ENCODE results near the gene CACNA1D.
"Not testable (repeated sequence)": the region's sequence is repeated elsewhere in the genome, so short reads cannot be mapped to it uniquely, and the experiment has no call there.

CACNA1D gene

DNA sequence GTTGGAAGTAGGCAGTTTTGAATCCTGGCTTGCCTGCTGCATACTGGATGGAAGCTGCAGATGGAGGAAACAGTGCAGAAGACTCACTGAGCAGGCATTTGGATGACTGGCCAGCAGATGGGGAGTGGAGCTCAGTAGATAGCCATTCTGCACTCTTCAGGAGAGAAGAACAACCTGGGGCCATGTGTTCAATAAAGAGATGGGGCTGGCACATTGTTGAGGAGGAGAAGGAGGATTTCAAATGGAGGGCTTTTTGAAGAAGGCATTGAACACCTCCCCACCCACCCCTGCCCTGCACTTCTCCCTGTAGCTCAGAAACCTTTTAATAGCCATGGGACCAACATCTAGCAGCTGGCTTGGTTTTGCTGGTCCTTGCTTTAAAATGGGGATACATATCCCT, 109.8 kb downstream of the CACNA1D start:
- FAIRE-seq (no peak), DNase-seq (ENCODE audit: insufficient read length, low spot score) (no peak)

DNA sequence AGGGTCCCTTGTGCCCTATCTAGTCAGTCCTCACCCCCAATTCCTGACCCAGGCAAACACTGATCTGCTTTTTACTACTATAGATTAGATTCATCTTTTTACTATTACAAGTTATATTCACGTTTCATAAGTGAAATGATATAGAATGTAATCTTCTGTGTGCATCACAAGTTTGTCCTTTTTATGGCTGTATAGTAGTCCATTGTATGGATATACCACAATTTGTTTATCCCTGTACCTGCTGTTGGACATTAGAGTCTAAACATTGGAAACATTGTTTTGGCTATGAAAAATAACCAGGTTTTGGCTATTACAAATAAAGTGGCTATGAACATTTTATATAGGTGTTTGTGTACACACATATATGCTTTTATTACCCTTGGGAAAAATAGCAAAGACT, 112.4 kb downstream of the CACNA1D start:
- FAIRE-seq (no peak), DNase-seq (ENCODE audit: insufficient read length, low spot score) (no peak)

DNA sequence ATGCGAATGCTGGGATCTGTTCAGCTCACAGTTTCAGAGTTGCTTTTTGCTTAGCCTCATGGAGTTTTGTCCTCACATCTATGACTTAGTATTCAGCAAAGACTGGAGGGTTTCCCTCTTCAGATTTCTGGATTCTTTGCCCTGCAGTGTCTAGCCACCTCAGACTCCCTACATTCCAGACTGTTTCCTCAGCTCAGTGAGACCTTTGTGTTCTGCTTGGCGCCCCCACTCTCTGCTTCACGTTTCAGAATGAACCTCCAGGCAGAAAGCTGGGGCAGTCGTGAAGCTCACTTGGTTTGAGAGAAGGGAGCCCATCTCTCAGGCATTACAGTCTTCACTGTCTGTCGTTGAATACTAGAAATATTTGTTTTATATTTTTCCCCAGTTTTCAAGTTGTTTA, 118.1 kb downstream of the CACNA1D start:
- no peak for FAIRE-seq
- no peak for DNase-seq (ENCODE audit: insufficient read length, low spot score)

DNA sequence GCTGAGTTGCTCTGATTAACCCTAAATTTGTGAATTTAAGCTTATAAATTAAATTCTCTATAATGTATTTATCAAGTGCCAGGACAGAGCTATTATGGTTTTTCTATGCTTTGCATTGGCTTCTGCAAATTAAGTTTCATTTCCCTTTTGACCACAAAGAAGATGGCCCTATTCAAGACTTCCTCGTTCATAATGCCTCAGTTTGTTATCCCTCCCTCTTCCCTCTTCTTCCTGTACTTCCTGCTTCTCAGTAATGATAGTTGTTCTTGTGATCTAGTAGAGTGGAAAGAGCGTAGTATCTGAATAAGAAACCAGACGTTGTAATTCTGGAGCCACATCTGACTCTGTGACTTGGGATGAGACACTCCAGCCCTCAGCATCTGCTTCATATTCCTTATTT, 118.7 kb downstream of the CACNA1D start:
- FAIRE-seq (no peak), DNase-seq (ENCODE audit: insufficient read length, low spot score) (no peak)

DNA sequence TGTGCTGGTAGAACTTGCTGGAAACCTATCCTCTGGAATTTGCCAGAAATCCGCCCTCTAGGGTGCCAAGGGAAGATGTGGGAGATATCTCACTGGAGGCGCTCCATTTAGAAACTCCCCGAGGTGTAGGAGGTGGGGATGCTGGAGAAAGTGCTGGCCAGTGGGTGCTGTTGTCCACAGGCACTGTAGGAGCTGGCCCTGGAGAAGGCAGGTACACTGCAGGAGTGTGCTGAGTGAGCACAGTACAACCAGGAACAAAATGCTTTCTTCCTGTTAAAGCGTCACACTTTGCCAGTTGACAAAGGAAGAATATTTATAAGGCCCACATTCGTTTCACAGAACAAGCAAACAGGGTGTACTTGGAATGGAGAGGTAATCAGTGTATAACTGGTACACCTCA, 119.9 kb downstream of the CACNA1D start:
- FAIRE-seq (no peak), DNase-seq (ENCODE audit: insufficient read length, low spot score) (no peak)

DNA sequence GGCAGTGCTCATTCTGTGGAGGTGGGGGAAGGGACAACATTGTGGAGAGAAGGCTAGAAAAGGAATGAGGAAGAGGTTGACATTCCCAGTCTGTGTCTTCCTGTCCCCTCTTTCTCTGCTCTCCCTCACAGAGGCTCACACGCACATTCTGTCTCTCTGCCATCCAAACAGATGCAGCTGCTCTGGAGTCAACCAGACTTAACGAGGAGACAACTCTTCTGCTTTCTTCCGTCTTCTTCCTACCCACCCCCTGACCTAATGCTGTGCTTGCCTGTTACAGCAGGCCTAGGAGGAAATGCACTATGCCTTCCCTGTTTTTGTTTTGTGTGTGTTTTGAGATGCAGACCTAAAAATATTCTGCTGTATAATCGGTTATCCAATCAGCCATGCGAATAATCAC, 121.9 kb downstream of the CACNA1D start:
- DNase-seq (ENCODE audit: insufficient read length, low spot score): no peak

DNA sequence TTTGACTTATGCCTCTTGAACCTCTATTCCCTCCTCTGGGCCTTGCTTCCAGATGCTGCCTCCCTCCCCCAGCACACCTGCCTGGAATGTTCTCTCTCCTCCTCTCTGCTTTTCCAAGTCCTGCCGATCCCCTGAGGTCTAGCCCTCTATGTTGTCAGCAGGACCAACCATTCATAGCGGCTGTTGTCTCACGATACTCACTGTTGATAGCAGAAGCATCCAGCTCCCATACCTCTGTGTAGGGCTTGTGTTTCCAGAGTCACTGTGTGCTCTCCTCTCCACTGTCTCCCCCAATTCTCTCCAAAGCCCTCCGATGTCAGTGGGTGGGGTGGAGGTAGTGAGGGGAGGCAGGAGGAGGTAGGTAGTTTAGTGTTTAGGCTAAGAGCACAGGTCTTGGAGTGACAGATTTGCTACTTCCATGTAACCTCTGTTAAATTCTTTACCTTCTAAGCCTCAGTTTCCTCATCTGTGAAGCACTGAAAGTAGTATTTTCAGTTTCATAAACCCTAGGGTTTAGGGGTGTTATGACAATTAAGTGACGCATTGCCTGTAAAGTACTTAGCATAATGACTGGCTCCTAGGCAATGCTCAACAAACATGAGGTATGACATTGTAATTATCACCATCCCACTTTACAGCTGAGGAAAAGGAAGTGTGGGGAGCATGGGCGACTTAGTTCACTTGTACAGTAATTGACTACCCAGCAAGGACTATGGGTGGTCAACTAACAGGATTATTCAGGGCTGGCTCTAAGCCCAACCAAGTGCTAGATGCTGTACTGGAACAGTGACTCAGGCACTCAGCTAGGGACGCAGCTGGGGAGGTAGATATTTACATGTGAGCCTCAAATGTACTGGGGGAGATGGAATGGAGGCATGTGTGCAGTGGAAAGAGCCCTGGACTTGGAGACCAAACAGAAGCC, 122.8 kb downstream of the CACNA1D start:
- DNase-seq (ENCODE audit: insufficient read length, low spot score) (no peak), FAIRE-seq (peak; percentile 8)

More for the DNA sequence above, 121.9 kb downstream of the CACNA1D start:
- FAIRE-seq: no peak

DNA sequence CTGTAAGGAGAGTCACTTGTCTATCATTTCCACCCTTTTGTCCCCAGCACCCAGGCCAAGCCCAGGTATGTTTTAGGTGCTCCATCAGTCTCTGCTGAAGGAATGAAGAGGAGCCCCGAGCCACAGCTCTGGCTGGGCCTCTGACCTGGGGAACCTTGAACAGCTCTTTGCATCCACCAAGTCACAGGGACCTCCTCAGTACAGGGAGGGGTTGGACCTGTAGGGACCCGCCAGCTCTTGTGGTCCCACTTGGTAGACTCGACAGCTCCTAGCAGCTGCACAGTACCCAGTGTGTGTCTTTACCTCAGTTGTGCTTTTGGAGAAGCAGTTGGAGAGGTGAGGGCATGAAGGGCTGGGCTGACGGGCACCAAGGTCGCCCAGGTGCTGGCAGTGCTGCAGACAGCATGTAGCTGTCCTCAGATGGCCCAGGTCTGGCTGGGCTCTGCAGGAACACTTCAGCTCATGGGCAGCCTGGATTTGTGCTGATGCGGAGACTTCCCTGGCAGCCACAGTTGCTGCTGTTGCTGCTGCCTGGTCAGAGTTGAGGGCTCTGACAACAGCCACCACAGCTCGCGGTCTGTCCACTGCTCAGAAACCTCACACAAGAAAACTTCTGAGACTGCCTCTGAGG, 123.6 kb downstream of the CACNA1D start:
- DNase-seq (ENCODE audit: insufficient read length, low spot score) (no peak), FAIRE-seq (no peak)

DNA sequence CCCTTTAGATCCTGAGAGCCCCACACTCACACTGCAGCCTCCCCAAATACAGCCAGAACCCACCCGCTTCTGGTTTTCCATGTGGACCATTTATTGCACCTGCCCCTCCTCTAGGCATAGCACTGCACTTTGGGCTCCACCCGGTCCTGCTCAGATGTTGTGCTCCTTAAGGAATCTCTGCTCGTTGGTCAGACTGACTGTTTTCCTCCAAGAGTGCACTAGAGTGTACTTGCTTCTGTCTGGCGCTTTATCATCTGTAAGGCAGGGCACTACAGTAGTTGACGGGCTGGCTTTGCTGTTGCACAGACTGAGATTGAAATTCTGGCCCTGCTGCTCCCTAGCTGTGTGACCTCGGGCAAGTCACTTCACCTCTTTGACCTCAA, 124.1 kb downstream of the CACNA1D start:
- no peak for FAIRE-seq

DNA sequence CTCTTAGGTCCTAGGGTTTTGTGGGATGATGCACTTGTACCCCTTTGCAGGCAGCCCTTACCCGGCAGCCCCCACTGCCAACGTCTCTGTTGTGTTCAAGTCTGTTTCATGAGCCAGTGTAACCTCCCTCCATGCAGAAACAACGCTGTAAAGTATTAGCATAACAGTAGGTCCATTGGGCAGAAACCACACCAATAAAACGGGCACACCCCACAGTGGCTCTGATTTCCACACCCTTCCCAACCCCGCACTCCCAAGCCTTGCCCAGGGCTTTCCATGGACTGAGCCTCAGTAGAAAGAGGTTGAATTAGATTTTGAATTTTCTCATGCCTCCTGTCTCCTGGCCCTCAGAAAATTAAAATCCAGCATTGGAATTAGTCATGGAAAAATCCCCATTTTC, 124.5 kb downstream of the CACNA1D start:
- no peak for DNase-seq (ENCODE audit: insufficient read length, low spot score)
- no peak for FAIRE-seq

More for the DNA sequence above, 124.1 kb downstream of the CACNA1D start:
- DNase-seq (ENCODE audit: insufficient read length, low spot score): no peak

DNA sequence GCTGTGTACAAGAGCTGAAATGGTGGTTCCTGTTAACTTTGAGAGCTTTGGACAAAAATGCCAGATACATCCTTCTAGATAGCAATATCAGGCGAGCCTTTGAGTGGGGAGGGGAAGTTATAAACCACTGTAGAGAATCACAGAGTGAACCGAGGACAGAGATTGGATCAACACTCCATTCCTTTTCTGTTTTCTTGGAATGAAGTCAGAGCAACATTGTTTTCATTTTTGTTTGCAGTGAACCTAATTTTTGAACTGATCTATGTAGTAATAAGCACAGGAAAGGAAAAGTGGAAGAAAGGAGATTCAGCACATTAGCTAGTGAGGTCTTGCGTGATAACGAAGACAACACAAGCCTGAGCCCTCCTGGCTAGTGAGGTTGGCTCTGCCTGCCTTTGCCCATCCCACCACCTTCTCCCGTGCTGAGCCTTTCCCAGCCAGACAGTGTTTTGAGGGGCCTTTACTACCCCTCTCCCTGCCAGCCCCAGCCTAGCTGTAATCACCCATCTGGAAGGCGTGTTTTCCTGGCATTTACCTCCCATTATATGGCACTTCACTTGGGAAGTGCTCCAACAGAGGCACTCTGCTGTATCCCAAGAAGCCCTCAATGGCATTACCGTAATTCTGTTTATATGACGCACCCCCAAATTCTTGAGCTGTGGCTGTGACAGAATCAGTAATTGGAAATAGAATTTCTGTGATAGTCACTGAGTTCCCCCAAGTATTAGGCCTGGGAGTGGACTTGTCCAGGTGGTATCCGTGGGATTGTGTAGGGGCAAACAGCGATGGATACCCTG, 129.8 kb downstream of the CACNA1D start:
- FAIRE-seq (no peak), DNase-seq (ENCODE audit: insufficient read length, low spot score) (no peak)

DNA sequence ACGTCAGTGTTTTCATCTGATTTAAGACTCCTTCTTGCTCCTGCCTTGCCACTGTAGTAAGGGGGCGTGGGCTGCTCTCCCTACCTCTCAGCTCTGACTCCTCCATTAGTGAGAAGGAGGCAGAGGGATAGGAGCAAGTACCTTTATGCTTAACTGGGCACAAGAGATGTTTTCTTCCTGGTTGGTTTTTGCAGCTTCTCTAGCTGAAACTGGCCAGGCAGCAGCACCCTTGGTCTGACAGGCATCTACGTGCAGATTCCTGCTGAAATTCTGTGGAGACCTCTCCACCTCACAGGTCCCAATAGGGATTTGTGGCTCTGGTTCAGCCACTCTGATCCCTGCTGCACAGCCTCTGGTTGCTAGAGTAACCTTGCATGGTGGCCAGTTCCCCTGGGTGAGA, 132.5 kb downstream of the CACNA1D start:
- FAIRE-seq: no peak
- no peak for DNase-seq (ENCODE audit: insufficient read length, low spot score)

DNA sequence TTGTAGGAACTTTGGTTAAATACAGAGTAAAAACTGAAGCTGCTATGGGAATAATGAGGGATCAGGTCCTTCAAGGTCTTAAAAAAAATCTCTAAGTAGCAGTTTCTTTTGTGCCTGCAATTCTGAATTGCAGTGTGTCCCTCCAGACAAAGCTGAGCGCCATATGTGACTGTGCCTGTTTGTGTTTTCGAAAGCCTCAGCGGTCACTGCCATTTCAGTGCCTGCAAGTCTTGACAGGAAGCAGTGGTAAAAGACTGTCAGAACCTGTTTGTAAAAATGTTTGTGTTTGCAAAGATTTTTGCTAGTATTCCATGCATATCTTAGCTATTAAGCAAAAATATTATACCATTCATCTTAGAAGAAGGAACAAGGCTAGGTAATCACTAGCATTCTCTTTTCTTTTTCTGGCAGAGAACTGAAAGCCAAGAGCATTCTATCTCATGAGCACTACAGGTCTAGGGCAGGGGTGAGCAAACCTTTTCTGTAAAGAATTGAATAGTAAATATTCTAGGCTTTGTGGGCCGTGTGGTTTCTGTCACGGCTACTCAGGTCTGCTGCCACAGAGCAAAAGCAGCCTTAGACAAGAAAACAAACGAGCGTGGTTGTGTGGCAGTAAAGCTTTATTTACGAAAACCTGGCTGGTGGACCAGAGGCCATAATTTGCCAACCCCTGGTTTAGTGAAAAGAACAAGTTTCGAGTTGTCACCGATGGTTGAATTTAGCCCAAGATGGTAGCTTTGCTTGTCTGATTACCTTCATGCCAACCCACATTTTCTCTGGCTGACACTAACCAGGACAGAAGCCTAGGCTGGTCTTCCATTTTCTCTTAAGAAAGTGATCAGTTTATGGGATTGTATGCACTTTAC, 134.4 kb downstream of the CACNA1D start:
- FAIRE-seq (no peak), DNase-seq (ENCODE audit: insufficient read length, low spot score) (no peak)

DNA sequence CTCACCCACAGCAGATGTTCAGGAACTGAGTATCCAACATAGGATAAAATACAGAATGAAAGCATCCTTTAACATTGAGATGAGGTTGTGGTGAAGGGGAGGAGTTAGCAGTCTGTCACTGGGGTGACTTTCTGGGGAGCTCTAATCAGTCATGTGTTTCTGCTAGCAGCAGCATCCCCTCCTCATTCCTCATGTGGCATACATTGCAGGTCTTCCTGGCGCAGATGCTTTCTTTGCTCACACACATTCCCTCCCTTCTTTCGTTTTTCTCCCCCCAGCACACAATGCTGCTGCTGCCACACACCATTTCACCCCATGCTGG, 135.0 kb downstream of the CACNA1D start:
- DNase-seq (ENCODE audit: insufficient read length, low spot score): no peak
- FAIRE-seq: no peak

DNA sequence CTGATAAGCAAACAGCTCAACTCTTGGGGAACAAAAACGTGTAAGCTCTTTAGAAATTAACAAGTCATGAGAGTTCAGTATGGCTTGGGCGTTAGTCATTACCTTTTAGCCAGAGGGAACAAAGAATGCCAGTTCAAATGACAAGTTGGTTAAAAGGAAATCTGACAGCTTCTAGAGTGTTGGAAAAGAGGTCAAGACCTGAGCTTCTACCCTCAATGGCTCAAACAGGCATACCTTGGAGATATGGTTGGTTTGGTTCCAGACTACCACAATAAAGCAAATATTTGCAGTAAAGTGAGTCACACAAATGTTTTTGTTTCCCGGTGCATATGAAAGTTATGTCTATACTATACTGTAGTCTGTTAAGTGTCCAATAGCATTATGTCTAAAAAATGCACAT, 136.1 kb downstream of the CACNA1D start:
- FAIRE-seq (no peak), DNase-seq (ENCODE audit: insufficient read length, low spot score) (no peak)

DNA sequence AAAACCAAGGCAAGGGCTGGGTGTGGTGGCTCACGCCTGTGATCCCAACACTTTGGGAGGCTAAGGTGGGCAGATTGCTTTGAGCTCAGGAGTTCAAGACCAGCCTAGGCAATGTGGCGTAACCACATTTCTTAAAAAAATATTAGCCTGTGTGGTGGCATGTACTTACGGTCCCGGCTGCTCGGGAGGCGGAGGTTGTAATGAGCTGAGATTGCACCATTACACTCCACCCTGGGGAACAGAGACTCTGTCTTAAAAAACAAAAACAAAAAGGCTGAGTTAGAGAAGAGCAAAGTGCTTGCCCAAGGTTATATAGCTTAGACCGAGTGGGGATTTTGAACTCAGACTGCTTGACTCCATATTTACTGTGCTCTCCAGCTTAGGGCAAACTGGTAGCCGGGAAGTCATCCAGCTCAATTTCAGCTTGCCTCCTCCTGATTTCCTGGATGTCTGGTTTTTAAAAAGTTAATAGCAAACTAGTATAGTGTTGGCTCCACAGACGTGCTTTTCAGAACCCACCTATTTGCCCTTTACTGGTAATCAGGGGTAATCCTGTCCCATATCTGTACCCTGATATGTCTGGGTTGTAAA, 138.9 kb downstream of the CACNA1D start:
- no peak for DNase-seq (ENCODE audit: insufficient read length, low spot score)
- no peak for FAIRE-seq

DNA sequence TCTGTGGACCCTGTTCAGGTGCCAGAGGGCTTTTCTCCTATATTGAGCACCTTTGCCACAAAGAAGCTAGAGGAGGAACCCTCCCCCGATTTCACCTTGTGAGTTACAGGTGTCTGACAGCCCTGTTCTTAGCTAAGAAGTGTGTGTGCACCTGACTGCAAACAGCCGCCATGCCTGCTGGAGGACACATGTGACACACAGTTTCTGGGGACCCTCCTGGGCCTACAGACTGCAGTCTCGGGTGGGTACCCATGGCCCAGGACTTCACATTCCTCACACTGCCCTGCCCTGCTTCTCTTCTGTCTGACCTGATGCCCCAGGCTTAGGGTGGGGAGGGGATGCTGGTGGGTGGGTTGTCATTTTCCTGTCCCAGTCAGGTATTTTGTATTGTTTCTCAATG, 140.6 kb downstream of the CACNA1D start:
- DNase-seq (ENCODE audit: insufficient read length, low spot score) (no peak), FAIRE-seq (no peak)

DNA sequence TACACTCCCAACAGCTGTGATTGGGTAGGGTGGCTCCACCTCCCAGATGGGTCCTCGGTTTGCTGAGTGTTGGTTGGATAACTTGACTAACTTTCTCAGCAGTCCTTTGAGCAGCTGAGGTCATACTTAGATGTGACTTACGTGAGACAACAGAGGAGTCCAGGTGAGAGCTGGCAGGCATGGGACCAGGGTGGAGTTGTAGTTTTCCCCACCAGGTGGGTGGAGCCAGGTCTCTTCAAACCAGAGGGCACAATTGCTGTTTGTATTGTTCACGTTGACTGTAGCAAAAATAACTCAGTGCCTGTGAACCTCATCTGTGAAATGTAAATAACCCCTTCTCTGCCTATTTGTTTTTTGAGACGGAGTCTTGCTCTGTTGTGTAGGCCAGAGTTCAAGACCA, 144.4 kb downstream of the CACNA1D start:
- DNase-seq (ENCODE audit: insufficient read length, low spot score); FAIRE-seq: not testable (repeated sequence)

DNA sequence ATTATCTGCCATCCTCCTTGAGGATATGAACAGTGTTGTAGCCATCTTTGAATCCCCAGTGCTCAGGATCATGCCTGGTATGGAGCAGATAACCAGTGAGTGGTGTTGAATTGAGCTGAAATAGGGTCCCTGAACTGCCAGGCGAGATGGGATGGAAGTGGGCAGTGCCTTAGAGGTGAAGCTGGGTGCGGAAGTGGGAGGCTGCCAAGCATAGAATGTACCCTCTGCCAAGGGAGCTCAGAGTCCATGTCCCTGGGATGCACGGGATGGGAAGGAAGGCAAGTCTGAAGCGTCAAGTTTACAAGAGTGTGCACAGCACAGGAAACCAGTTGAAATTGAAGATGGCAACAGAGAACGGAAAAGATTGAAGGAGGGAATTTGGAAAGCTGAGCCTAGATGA, 147.0 kb downstream of the CACNA1D start:
- no peak for DNase-seq (ENCODE audit: insufficient read length, low spot score)
- no peak for FAIRE-seq

DNA sequence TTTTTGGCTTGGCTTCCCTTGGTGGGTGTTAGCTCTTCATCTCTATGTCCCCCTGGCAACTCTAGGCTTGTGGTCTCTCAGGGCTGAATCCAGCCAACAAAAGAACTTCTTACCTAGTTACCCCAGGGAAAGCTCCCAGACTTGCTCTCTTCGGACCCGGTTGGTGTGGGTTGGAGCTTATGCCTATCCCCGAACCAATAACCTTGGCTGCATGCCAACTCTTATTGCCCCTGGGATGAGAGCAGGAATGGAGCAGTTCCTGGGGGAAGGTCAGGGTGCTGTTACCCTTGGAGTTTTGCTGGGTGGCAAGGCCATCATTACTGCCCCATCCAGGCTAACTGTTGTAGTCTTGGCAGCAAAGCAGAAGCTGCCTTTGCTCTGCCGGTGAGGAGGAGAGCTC, 147.8 kb downstream of the CACNA1D start:
- FAIRE-seq: no peak
- no peak for DNase-seq (ENCODE audit: insufficient read length, low spot score)
